SK-N-MC (cell line): ENCODE data around the gene ATG5.

Experiments
- EZH2 ChIP-seq: fragments of 200-600 bp; sonication (generic); IDR thresholded peaks from one replicate; pipeline ENCODE4 v1.6.1; 2017; ENCODE audit warnings: antibody characterized with exemption
- FOXP2 ChIP-seq: optimal IDR thresholded peaks from 2 replicates; pipeline ENCODE3; 2011; ENCODE audit warnings: mild to moderate bottlenecking, moderate library complexity; ENCODE audit not compliant: insufficient read depth; ENCODE audit errors: extremely low read length, control extremely low read depth
- POLR2AphosphoS5 ChIP-seq: IDR thresholded peaks from 2 replicates; pipeline ENCODE4 v1.6.1; 2012; ENCODE audit warnings: mild to moderate bottlenecking, low read depth, low read length, borderline replicate concordance

GRCh38 chr6:106149472-106150069, 176.0 kb downstream of the ATG5 start:
- TF ChIP-seq EZH2 (no peak), POLR2AphosphoS5 (no peak), FOXP2 (no peak)
